Fibroblast of the aortic adventitia (primary cell): ENCODE results near the gene INTS6L. TPM values are rescaled to one million over a fixed set of nuclear protein-coding genes. Genes with fewer than 3 reads are reported as not detected.
A peak's percentile ranks its signal among the peaks of the same experiment; 100 is the strongest.

ENCODE experiments used
- DNase-seq: peaks from one replicate; pipeline ENCODE4 v3.0.0-alpha.2; 2010; ENCODE audit warnings: low read depth
- H3K4me3 ChIP-seq: 2 replicates; pipeline ENCODE4 v1.5.1; 2011; ENCODE audit warnings: low read depth, mild to moderate bottlenecking, control low read depth, low read length, moderate library complexity
- CTCF ChIP-seq: IDR thresholded peaks from 2 replicates; pipeline ENCODE4 v1.5.1; 2011; ENCODE audit warnings: mild to moderate bottlenecking, low read length, control low read depth, inconsistent platforms; ENCODE audit not compliant: insufficient read depth
- total RNA-seq: library from RNA; depleted of rRNA; stranded (reverse); fragments of >200 nt; gene quantifications from 2 replicates; pipeline ENCODE4 v1.2.3, GENCODE V29; 2012; ENCODE audit warnings: low replicate concordance

INTS6L gene
- total RNA-seq, 1 donor = 3.3 TPM

- no peak for TF ChIP-seq CTCF
- peak; percentile 4 for DNase-seq
These were observed 14.8 kb downstream of the INTS6L start for GRCh38 chrX:135535077-135535940.

GRCh38 chrX:135536877-135537276, 16.4 kb downstream of the INTS6L start:
- TF ChIP-seq CTCF = no peak
- no peak for DNase-seq
- H3K4me3 ChIP-seq = no peak overlapping the region

More at GRCh38 chrX:135535077-135535940, 14.8 kb downstream of the INTS6L start:
- H3K4me3 ChIP-seq = no peak overlapping the region

GRCh38 chrX:135541351-135541750, 20.9 kb downstream of the INTS6L start:
- H3K4me3 ChIP-seq = no peak overlapping the region
- no peak for DNase-seq
- no peak for TF ChIP-seq CTCF

GRCh38 chrX:135543172-135543571, 22.7 kb downstream of the INTS6L start:
- H3K4me3 ChIP-seq = no peak overlapping the region
- no peak for TF ChIP-seq CTCF
- DNase-seq = no peak

- TF ChIP-seq CTCF = no peak
- no peak overlapping the region for H3K4me3 ChIP-seq
- no peak for DNase-seq
These were observed 23.5 kb downstream of the INTS6L start for GRCh38 chrX:135543924-135544323.

GRCh38 chrX:135544338-135544948, 24.0 kb downstream of the INTS6L start:
- DNase-seq = no peak
- TF ChIP-seq CTCF = no peak
- H3K4me3 ChIP-seq = no peak overlapping the region
